Measurements from ENCODE around the gene SH3BGRL3.

DNA sequence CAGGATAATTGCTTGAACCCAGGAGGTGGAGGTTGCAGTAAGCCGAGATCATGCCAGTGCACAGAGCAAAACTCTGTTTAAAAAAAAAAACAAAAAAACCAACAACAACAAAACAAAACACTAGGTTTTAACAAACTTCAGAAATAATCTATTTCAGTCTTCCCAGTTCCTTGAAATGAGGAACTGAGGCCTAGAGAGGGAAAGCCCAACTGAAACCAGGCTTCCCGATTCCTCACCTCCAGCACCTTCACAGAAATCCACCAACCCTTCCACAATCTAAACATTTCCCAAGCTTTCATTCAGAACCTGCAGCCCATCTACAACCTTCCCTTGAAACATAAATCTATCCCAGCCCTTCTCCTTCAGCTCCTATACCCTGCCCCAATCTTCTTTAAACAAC, 37.3 kb downstream of the SH3BGRL3 start:
- TF ChIP-seq EZH2 (IDR thresholded peaks at IDR 0.05; ENCODE audit: insufficient read depth, poor library complexity, severe bottlenecking) (no peak), EZH2phosphoT487 (IDR thresholded peaks at IDR 0.05; ENCODE audit: insufficient read depth, low read depth) (no peak)

Measured in GM23248 (cell line).